Chondrocyte (in vitro differentiated cells): ENCODE results near the gene GUCY1A2. TPM values are rescaled to one million over a fixed set of nuclear protein-coding genes. Genes with fewer than 3 reads are reported as not detected.
"Not testable (repeated sequence)": the region's sequence is repeated elsewhere in the genome, so short reads cannot be mapped to it uniquely, and the experiment has no call there.

Source experiments
- DNase-seq: peaks from one replicate; pipeline ENCODE4 v3.0.0; 2021; ENCODE audit warnings: mixed read lengths, low spot score
- H3K27ac Mint-ChIP-seq: one replicate; pipeline ENCODE4 v1.8.0; 2021; ENCODE audit warnings: mild to moderate bottlenecking, moderate library complexity, mixed read lengths; ENCODE audit not compliant: unreplicated experiment
- H3K27me3 Mint-ChIP-seq: 2 replicates; pipeline ENCODE4 v1.8.0; 2021; ENCODE audit warnings: low read depth, mixed read lengths
- H3K36me3 Mint-ChIP-seq: 2 replicates; pipeline ENCODE4 v1.8.0; 2021; ENCODE audit warnings: low read depth, mixed read lengths
- H3K4me1 Mint-ChIP-seq: 2 replicates; pipeline ENCODE4 v1.8.0; 2021; ENCODE audit warnings: low read depth, mild to moderate bottlenecking, mixed read lengths
- H3K4me3 Mint-ChIP-seq: one replicate; pipeline ENCODE4 v1.8.0; 2021; ENCODE audit warnings: mild to moderate bottlenecking, moderate library complexity, mixed read lengths; ENCODE audit not compliant: unreplicated experiment
- H3K9me3 Mint-ChIP-seq: 2 replicates; pipeline ENCODE4 v1.8.0; 2021; ENCODE audit warnings: low read depth, mixed read lengths
- CTCF ChIP-seq: fragments of 200-600 bp; sonication (generic); IDR thresholded peaks from 2 replicates; pipeline ENCODE4 v1.5.0; 2021; ENCODE audit warnings: antibody characterized with exemption, mild to moderate bottlenecking, moderate library complexity
- total RNA-seq: library from RNA; stranded (reverse); gene quantifications from 3 replicates; pipeline ENCODE4 v1.2.1, GENCODE V29; 2021

GUCY1A2 gene
- total RNA-seq, 1 donor from 2014 or later, result 17.4 TPM

- peaks cover 5% of the 10 kb centered on the region for H3K27me3 Mint-ChIP-seq
- TF ChIP-seq CTCF, result no peak
- peak overlapping the region; percentile 6 for H3K27ac Mint-ChIP-seq
- peaks cover 6% of the 10 kb centered on the region for H3K36me3 Mint-ChIP-seq
- no peak for DNase-seq
- H3K9me3 Mint-ChIP-seq, result peaks cover 11% of the 10 kb centered on the region
- no peak overlapping the region for H3K4me3 Mint-ChIP-seq
- H3K4me1 Mint-ChIP-seq, result peaks cover 15% of the 10 kb centered on the region
Measured at GRCh38 chr11:106789406-106789805, 228.9 kb downstream of the GUCY1A2 start.

DNA sequence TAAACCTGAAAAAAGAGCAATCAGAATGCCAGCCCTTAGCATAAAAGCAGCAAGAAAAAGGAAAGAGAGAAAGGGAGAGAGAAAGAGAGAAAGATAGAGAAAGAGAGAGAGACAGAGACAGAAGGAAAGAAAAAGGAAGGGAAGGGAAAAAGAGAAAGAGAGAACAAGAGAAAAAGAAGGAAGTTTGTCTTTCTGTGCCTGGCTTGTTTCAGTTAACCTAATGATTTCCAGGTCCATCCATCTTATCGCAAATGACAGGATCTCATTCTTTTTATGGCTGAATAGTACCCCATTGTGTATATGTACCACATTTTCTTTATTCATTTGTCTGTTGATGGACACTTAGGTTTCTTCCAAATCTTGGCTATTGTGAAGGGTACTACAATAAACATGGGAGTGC is 230.8 kb downstream of the GUCY1A2 start:
- peaks cover 10% of the 10 kb centered on the region for H3K4me1 Mint-ChIP-seq
- H3K27me3 Mint-ChIP-seq, result peaks cover 5% of the 10 kb centered on the region
- H3K36me3 Mint-ChIP-seq, result peaks cover 6% of the 10 kb centered on the region
- H3K4me3 Mint-ChIP-seq, result no peak overlapping the region
- TF ChIP-seq CTCF, result no peak
- no peak for DNase-seq
- peaks cover 11% of the 10 kb centered on the region for H3K9me3 Mint-ChIP-seq
- no peak overlapping the region for H3K27ac Mint-ChIP-seq

DNA sequence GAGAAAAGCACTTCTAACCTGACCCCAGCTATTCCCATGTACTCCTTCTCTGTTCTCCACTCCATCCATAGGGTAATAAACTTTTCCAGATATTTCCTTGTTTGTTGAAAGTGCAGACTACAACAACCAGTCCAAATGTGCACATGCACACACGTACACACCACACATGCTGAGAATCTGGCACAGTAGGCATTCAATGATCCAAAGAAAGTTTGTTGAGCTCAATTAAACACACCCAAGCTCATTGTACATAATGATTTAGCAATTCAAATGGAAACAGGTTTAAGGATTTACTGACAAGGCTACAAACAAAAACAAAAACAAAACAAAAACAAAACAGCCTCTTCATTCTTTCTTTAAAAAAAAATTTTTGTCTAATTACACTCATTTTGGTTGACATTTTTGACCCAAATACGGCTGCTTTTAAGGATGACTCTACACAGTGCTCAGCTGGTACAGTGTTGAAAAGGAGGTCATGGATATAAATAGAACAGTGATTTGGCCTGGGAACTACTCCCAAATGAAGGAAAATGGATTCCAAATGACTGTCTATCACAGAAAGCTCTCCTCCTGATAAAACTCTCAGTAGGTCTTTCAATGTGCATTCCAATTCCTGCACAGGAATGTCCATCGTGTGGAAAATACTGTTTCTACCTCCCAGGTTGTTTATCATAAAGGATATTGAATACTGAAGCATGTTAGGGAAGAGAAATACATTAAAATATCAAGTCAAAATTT is 232.2 kb downstream of the GUCY1A2 start:
- H3K27ac Mint-ChIP-seq, result peak overlapping the region; percentile 58
- peaks cover 6% of the 10 kb centered on the region for H3K36me3 Mint-ChIP-seq
- no peak for TF ChIP-seq CTCF
- peaks cover 11% of the 10 kb centered on the region for H3K9me3 Mint-ChIP-seq
- no peak for DNase-seq
- peaks cover 5% of the 10 kb centered on the region for H3K27me3 Mint-ChIP-seq
- peaks cover 10% of the 10 kb centered on the region for H3K4me1 Mint-ChIP-seq
- H3K4me3 Mint-ChIP-seq, result no peak overlapping the region

GRCh38 chr11:106777302-106777701 is 241.0 kb downstream of the GUCY1A2 start:
- H3K4me3 Mint-ChIP-seq, DNase-seq, H3K9me3 Mint-ChIP-seq, H3K27ac Mint-ChIP-seq, H3K4me1 Mint-ChIP-seq, H3K36me3 Mint-ChIP-seq, H3K27me3 Mint-ChIP-seq: not testable (repeated sequence)

GRCh38 chr11:106770489-106771085 is 247.7 kb downstream of the GUCY1A2 start:
- Mint-ChIP-seq H3K4me1 (no peaks in the 10 kb centered on the region), H3K36me3 (no peaks in the 10 kb centered on the region), H3K9me3 (no peaks in the 10 kb centered on the region), H3K4me3 (no peak overlapping the region), H3K27ac (no peak overlapping the region), H3K27me3 (peaks cover 1% of the 10 kb centered on the region)
- DNase-seq, result no peak
- no peak for TF ChIP-seq CTCF
